CD14-positive monocyte (primary cell): ENCODE data around the gene MAP2K7. TPM values are rescaled to one million over a fixed set of nuclear protein-coding genes. Genes with fewer than 3 reads are reported as not detected.

Source experiments
- DNase-seq, 3 donors: peaks; one replicate each; pipeline ENCODE4 v3.0.0-alpha.2; 2011 to 2022
- H2AFZ ChIP-seq: 2 replicates; pipeline ENCODE4 v1.6.0; 2012; ENCODE audit warnings: mild to moderate bottlenecking, low read depth, low read length, inconsistent platforms; ENCODE audit not compliant: insufficient read depth, poor library complexity, severe bottlenecking
- H3K27ac ChIP-seq, 2 donors: 1 replicate in 1 of 2; 2 replicates in 1 of 2; pipeline ENCODE4 v1.5.1; 2012 to 2013; ENCODE audit warnings: low read length in 2 of 2, control low read depth in 1 of 2, inconsistent platforms in 1 of 2, low read depth in 1 of 2, mild to moderate bottlenecking in 1 of 2
- H3K27me3 ChIP-seq, 2 donors: one replicate each; pipeline versions ENCODE4 v1.6.0 to v1.6.1; 2011 to 2013; ENCODE audit warnings: low read length in 2 of 2; ENCODE audit not compliant: control insufficient read depth in 2 of 2, insufficient read depth in 2 of 2
- H3K36me3 ChIP-seq, 2 donors: replicated peaks in 1 of 2; 1 replicate in 1 of 2; 2 replicates in 1 of 2; pipeline versions ENCODE4 v1.5.1 to v1.6.1; 2012 to 2013; ENCODE audit warnings: low read length in 2 of 2, control low read depth in 1 of 2, inconsistent platforms in 1 of 2, mild to moderate bottlenecking in 1 of 2; ENCODE audit not compliant: insufficient read depth in 2 of 2, control insufficient read depth in 1 of 2
- H3K4me1 ChIP-seq, 2 donors: 1 replicate in 1 of 2; 2 replicates in 1 of 2; pipeline versions ENCODE4 v1.5.1 to v1.6.1; 2012 to 2013; ENCODE audit warnings: low read length in 2 of 2, control low read depth in 1 of 2, inconsistent platforms in 1 of 2, mild to moderate bottlenecking in 1 of 2, moderate library complexity in 1 of 2; ENCODE audit not compliant: insufficient read depth in 2 of 2, control insufficient read depth in 1 of 2
- H3K4me2 ChIP-seq: replicated peaks from 2 replicates; pipeline ENCODE3; 2012; ENCODE audit warnings: low read length, moderate library complexity, mild to moderate bottlenecking; ENCODE audit not compliant: poor library complexity, severe bottlenecking; ENCODE audit errors: extremely low read depth
- H3K4me3 ChIP-seq, 3 experiments: fragments of 200-600 bp in 1 of 3; sonication (generic) in 1 of 3; replicated peaks in 1 of 3; 1 replicate in 2 of 3; 2 replicates in 1 of 3; pipeline ENCODE4 v1.5.1; 2011 to 2013; ENCODE audit warnings: low read length in 3 of 3, mild to moderate bottlenecking in 3 of 3, control low read depth in 2 of 3, low read depth in 2 of 3, inconsistent platforms in 1 of 3, moderate library complexity in 1 of 3
- H3K79me2 ChIP-seq: 2 replicates; pipeline ENCODE4 v1.6.0; 2012; ENCODE audit warnings: mild to moderate bottlenecking, control low read depth, inconsistent platforms, low read length, moderate library complexity; ENCODE audit not compliant: insufficient read depth
- H3K9ac ChIP-seq: 2 replicates; pipeline ENCODE4 v1.6.0; 2017; ENCODE audit warnings: low read length, mild to moderate bottlenecking; ENCODE audit not compliant: insufficient read depth, poor library complexity, severe bottlenecking
- H3K9me3 ChIP-seq, 2 donors: replicated peaks in 1 of 2; 1 replicate in 1 of 2; 2 replicates in 1 of 2; pipeline versions ENCODE4 v1.5.1 to v1.6.1; 2012 to 2013; ENCODE audit warnings: low read length in 2 of 2, control low read depth in 1 of 2; ENCODE audit not compliant: control insufficient read depth in 1 of 2, insufficient read depth in 1 of 2
- H4K20me1 ChIP-seq: 2 replicates; pipeline ENCODE4 v1.6.0; 2012; ENCODE audit warnings: mild to moderate bottlenecking, low read length, control low read depth, moderate library complexity; ENCODE audit not compliant: insufficient read depth
- H3K27ac Mint-ChIP-seq, 7 donors: one replicate each; pipeline ENCODE4 v1.8.0; 2020; ENCODE audit warnings: mild to moderate bottlenecking in 7 of 7, mixed read lengths in 7 of 7, moderate library complexity in 6 of 7, inconsistent platforms in 2 of 7
- H3K27me3 Mint-ChIP-seq, 3 donors: one replicate each; pipeline ENCODE4 v1.8.0; 2021 to 2022; ENCODE audit warnings: low read depth in 3 of 3, mild to moderate bottlenecking in 3 of 3, mixed read lengths in 3 of 3, moderate library complexity in 3 of 3, inconsistent platforms in 1 of 3
- H3K36me3 Mint-ChIP-seq, 2 donors: one replicate each; pipeline ENCODE4 v1.8.0; 2020; ENCODE audit warnings: mixed read lengths in 2 of 2, inconsistent platforms in 1 of 2, mild to moderate bottlenecking in 1 of 2
- H3K4me1 Mint-ChIP-seq: one replicate; pipeline ENCODE4 v1.8.0; 2020; ENCODE audit warnings: mild to moderate bottlenecking, mixed read lengths
- H3K4me3 Mint-ChIP-seq, 2 donors: one replicate each; pipeline ENCODE4 v1.8.0; 2020; ENCODE audit warnings: mild to moderate bottlenecking in 2 of 2, mixed read lengths in 2 of 2, moderate library complexity in 1 of 2
- H3K9me3 Mint-ChIP-seq, 7 donors: one replicate each; pipeline ENCODE4 v1.8.0; 2020 to 2022; ENCODE audit warnings: mixed read lengths in 7 of 7, mild to moderate bottlenecking in 6 of 7, moderate library complexity in 6 of 7, inconsistent platforms in 2 of 7
- WGBS: methylation state at CpG from one replicate; pipeline ENCODE4 v1.1.5; 2013; ENCODE audit warnings: missing lambda C conversion rate; ENCODE audit not compliant: insufficient coverage; 5-methylcytosine and 5-hydroxymethylcytosine counted together
- intact Hi-C, 2 donors: fragments of 100-400 bp; cut with micrococcal nuclease; formaldehyde crosslinking; loops; one replicate each; pipeline versions ENCODE4 v1.15.0 to v1.15.1; 2023
- polyA plus RNA-seq, 3 donors: library from polyadenylated mRNA; depleted of rRNA in 1 of 3; unstranded in 2 of 3; stranded (reverse) in 1 of 3; fragments of 300-500 nt in 2 of 3; fragments of >200 nt in 1 of 3; fragmentation: Illumina TruSeq in 2 of 3; gene quantifications; 1 replicate in 2 of 3; 2 replicates in 1 of 3; pipeline ENCODE4 v1.2.3, GENCODE V29; 2012 to 2021
- TF ChIP-seq, protein P1 (sequence below): fragments of 200-600 bp; IDR thresholded peaks from one replicate; pipeline ENCODE4 v1.8.0; 2022; ENCODE audit warnings: antibody characterized with exemption, mild to moderate bottlenecking

Gene MAP2K7
- polyA plus RNA-seq, 3 donors, result 0.92 to 39.5 (median 1.5) TPM

DNA sequence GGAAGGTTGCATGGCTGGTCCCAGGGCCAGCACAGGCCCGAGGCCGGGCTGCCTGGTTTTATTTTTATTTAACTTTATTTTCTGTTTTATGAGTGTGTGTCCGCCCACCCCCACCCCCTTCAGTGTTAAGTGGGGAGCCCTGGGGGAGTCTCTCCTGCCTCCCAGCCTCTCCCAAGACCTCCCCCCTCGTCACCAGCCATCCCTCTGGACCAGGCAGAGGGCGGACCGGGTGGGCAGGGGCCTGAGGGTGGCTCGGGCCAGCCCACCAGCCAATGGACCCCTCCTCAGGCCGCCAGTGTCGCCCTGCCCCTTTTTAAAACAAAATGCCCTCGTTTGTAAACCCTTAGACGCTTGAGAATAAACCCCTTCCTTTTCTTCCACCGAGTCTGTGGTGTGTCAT is 10.4 kb downstream of the MAP2K7 start:
- Histone ChIP-seq H3K27me3 (peaks cover 26 to 41% of the 10 kb centered on the region in 2 donors), H3K9ac (no peak overlapping the region), H4K20me1 (peaks cover 45% of the 10 kb centered on the region), H3K27ac (no peak overlapping the region), H3K4me1 (peaks cover 17 to 38% of the 10 kb centered on the region in 2 donors), H3K79me2 (no peaks in the 10 kb centered on the region), H3K4me3 (no peak overlapping the region), H3K9me3 (peaks cover 0 to 19% of the 10 kb centered on the region in 2 donors), H2AFZ (no peak overlapping the region), H3K36me3 (peaks cover 36 to 38% of the 10 kb centered on the region in 2 donors), H3K4me2 (no peak overlapping the region)
- Mint-ChIP-seq H3K27ac (no peak overlapping the region), H3K4me3 (peak overlapping the region in 1 of 2 donors; percentile 77), H3K36me3 (peaks cover 24 to 38% of the 10 kb centered on the region in 2 donors), H3K4me1 (peaks cover 27% of the 10 kb centered on the region), H3K9me3 (peaks cover 0 to 25% (median 14%) of the 10 kb centered on the region in 7 donors), H3K27me3 (peaks cover 41 to 55% (median 46%) of the 10 kb centered on the region in 3 donors)
- no peak for DNase-seq
- TF ChIP-seq, protein P1, sequence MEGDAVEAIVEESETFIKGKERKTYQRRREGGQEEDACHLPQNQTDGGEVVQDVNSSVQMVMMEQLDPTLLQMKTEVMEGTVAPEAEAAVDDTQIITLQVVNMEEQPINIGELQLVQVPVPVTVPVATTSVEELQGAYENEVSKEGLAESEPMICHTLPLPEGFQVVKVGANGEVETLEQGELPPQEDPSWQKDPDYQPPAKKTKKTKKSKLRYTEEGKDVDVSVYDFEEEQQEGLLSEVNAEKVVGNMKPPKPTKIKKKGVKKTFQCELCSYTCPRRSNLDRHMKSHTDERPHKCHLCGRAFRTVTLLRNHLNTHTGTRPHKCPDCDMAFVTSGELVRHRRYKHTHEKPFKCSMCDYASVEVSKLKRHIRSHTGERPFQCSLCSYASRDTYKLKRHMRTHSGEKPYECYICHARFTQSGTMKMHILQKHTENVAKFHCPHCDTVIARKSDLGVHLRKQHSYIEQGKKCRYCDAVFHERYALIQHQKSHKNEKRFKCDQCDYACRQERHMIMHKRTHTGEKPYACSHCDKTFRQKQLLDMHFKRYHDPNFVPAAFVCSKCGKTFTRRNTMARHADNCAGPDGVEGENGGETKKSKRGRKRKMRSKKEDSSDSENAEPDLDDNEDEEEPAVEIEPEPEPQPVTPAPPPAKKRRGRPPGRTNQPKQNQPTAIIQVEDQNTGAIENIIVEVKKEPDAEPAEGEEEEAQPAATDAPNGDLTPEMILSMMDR, result no peak
- intact Hi-C loops, result no loop called here
- WGBS, result no CpG with 5 or more reads among the region's 12 CpGs

DNA sequence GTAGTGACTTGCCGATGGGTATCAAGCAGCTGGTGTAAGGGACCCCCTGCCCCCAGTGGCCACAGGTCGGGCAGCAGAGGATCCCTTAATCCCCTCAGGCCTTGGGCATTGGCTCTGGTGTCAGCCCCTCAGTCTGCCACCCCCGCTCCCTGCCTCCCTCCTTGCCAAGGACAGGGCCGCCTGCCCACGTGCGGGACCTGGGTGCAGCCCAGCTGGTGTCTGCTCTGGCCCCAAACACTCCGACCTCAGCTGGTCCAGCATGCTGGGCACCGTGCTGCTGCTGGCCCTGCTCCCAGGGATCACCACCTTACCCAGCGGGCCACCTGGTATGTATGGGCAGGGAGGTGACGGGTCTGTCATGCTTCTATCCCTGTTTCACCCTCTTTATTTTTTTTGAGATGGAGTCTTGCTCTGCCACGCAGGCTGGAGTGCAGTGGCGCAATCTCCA is 10.9 kb downstream of the MAP2K7 start, which contains the start of gene TGFBR3L:
TGFBR3L (plus strand) TSS at position 233 of the 448 bp plus-strand sequence.
- TF ChIP-seq, protein P1, result no peak
- H3K4me1 ChIP-seq, result peaks cover 22 to 43% of the 10 kb centered on the region in 2 donors
- H3K9me3 Mint-ChIP-seq, result peaks cover 0 to 28% (median 14%) of the 10 kb centered on the region in 7 donors
- H3K4me3 ChIP-seq, result no peak within 1 kb of the TSS
- intact Hi-C loops, result no loop called here
- H3K27ac Mint-ChIP-seq, result no peak within 1 kb of the TSS
- H3K27ac ChIP-seq, result no peak within 1 kb of the TSS
- peaks cover 46 to 60% (median 51%) of the 10 kb centered on the region in 3 donors for H3K27me3 Mint-ChIP-seq
- H3K9ac ChIP-seq, result no peak within 1 kb of the TSS
- peaks cover 25 to 34% of the 10 kb centered on the region in 2 donors for H3K36me3 Mint-ChIP-seq
- H4K20me1 ChIP-seq, result peaks cover 40% of the 10 kb centered on the region
- H3K4me3 Mint-ChIP-seq, result peak within 1 kb of the TSS; percentile 39 to 77
- peaks cover 26 to 46% of the 10 kb centered on the region in 2 donors for H3K27me3 ChIP-seq
- H3K9me3 ChIP-seq, result peaks cover 0 to 19% of the 10 kb centered on the region in 2 donors
- H3K79me2 ChIP-seq, result no peaks in the 10 kb centered on the region
- H3K36me3 ChIP-seq, result peaks cover 33 to 35% of the 10 kb centered on the region in 2 donors
- H3K4me1 Mint-ChIP-seq, result peaks cover 32% of the 10 kb centered on the region
- H3K4me2 ChIP-seq, result no peak within 1 kb of the TSS
- 78% methylated on average over 9 of the region's 12 CpGs for WGBS
- DNase-seq, result no peak
- no peak within 1 kb of the TSS for H2AFZ ChIP-seq
